ENCODE measurements around the gene DCP2.

DNA sequence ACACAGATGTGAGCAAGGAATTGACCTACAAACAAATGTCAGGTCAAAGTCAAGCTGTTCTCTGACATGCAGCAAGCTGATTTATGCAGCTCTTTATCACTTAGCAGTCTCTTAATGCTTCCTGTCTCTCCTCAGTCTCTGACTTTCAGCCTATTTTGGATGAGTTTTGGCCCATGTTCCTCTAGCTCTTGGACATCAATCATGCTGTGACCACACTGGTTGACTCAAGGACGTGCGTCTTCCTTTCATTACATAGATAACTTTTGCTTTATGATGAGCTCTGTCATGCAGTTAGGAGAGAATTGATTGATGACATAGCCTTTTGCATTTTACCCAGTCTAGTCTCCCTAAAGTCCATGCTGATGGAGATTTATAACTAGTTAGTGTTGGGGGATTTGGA lies 45.1 kb upstream of the DCP2 start:
- TF ChIP-seq CTCF (IDR thresholded peaks at IDR 0.05 in 4 of 5, conservative IDR thresholded peaks at IDR 0.05 in 1 of 5) (no peak), POLR2A (IDR thresholded peaks at IDR 0.05) (no peak)
